Adrenal gland (tissue), 5 donors: ENCODE results near the gene HMGXB3.

ENCODE experiments used
- CTCF ChIP-seq, 6 experiments: fragments of 450-650 bp in 4 of 6; fragments of 200-600 bp in 2 of 6; sonication (generic) in 1 of 6; IDR thresholded peaks; 1 replicate in 5 of 6; 2 replicates in 1 of 6; pipeline versions ENCODE4 v1.5.1 to v1.8.0; 2016 to 2021; ENCODE audit warnings: antibody characterized with exemption in 6 of 6, mild to moderate bottlenecking in 2 of 6, moderate library complexity in 1 of 6
- POLR2A ChIP-seq, 2 donors: fragments of 450-650 bp; IDR thresholded peaks; one replicate each; pipeline ENCODE4 v1.6.1; 2017; ENCODE audit warnings: antibody characterized with exemption in 2 of 2, mild to moderate bottlenecking in 2 of 2, moderate library complexity in 1 of 2
- donor health status: DM: no; HTN: no; CAD: no.

GRCh38 chr5:149979896-149980295, 20.6 kb upstream of the HMGXB3 start:
- TF ChIP-seq POLR2A (IDR thresholded peaks at IDR 0.05) = no peak
- TF ChIP-seq CTCF (IDR thresholded peaks at IDR 0.05) = no peak
